ENCODE data around the gene SENP2. TPM values are rescaled to one million over a fixed set of nuclear protein-coding genes. Genes with fewer than 3 reads are reported as not detected.

Gene SENP2
- total and polyA plus RNA-seq, 9 of the 15 experiments (the other 6 are each of a cell fraction or from before 2014, with no cell fraction given), result 11.8 to 67.1 (median 41.1) TPM

DNA sequence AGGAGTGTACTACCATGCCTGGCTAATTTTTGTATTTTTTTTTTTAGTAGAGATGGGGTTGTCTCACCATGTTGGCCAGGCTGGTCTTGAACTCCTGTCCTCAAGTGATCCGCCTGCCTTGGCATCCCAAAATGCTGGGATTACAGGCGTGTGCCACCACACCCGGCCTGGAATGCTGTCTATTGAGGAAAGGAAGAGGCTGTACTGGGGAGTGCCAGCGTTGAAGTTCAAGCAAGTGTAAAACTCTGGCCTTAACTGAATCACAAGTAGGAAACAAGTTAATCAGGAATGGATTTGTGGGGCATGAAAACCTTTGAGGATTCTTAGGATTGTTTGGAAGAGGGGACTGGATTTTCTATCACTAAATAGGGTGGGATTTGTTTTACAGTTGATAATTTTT is 1.4 kb upstream of the SENP2 start (continued):
- TF ChIP-seq, protein P1, sequence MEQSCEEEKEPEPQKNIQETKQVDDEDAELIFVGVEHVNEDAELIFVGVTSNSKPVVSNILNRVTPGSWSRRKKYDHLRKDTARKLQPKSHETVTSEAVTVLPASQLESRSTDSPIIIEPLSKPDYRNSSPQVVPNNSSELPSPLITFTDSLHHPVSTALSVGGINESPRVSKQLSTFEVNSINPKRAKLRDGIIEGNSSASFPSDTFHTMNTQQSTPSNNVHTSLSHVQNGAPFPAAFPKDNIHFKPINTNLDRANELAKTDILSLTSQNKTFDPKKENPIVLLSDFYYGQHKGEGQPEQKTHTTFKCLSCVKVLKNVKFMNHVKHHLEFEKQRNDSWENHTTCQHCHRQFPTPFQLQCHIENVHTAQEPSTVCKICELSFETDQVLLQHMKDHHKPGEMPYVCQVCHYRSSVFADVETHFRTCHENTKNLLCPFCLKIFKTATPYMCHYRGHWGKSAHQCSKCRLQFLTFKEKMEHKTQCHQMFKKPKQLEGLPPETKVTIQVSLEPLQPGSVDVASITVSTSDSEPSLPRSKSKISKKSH (CRISPR knock-in tag; IDR thresholded peaks at IDR 0.05), result no peak
- TF ChIP-seq PYGO2 (tag; IDR thresholded peaks at IDR 0.05), result no peak
- TF ChIP-seq ZNF507 (tag; conservative IDR thresholded peaks at IDR 0.05), result no peak
- no peak for TF ChIP-seq IRF2 (CRISPR knock-in tag; IDR thresholded peaks at IDR 0.05)

- in situ Hi-C loops (cut with MboI), result no loop called here
- H3K4me3 ChIP-seq, result peak overlapping the region; percentile 62
- FAIRE-seq, result no peak
- 0 out of 3 replicates have a peak, but pooled peaks cover 2% of the 10 kb centered on the region for H3K36me3 ChIP-seq (ENCODE audit: control insufficient read depth, insufficient read depth, low read length)
- 7% methylated on average over 9 of the region's 9 CpGs for WGBS (ENCODE audit: insufficient coverage, low coverage, missing lambda C conversion rate)
- H3K9ac ChIP-seq (ENCODE audit: insufficient read depth in 1 of 2, low read depth in 2 of 2, low read length in 2 of 2), result peak overlapping the region; percentile 72; a peak in 3 of 4 replicates
- H4K20me1 ChIP-seq (replicated peaks; ENCODE audit: control insufficient read depth, insufficient read depth, low read length), result no peaks in the 10 kb centered on the region
- peak overlapping the region; percentile 99 for H2AFZ ChIP-seq (ENCODE audit: low read depth, low read length)
- H3K9me1 ChIP-seq (ENCODE audit: control insufficient read depth, insufficient read depth, low read length), result no peaks in the 10 kb centered on the region
- ChIA-PET POLR2A (interaction anchor here (0.6 to 1.9 kb wide), 11 partner anchors 11 to 328 kb away, joined by 3 to 12 read pairs (median 4); no protein-coding TSS in a partner anchor), CTCF (ENCODE audit: low intra/inter-chr PET ratio) (no interaction called here)
- H3K9me3 ChIP-seq (replicated peaks; ENCODE audit: control insufficient read depth, insufficient read depth, low read depth, low read length), result no peaks in the 10 kb centered on the region
- peak overlapping the region; percentile 95 for H3K4me2 ChIP-seq (ENCODE audit: insufficient read depth, low read length)
- peak overlapping the region; percentile 85 for H3K27ac ChIP-seq (ENCODE audit: extremely low read depth, low read depth, low read length)
- peaks cover 28% of the 10 kb centered on the region for H3K79me2 ChIP-seq (ENCODE audit: control insufficient read depth, insufficient read depth, low read length)
- TSS peak; percentile 98 for BruUV-seq (replicated peaks)
- no peak for DNase-seq (ENCODE audit: extremely low read depth in 1 of 4, low spot score in 3 of 4)
- no peak for ATAC-seq
- intact Hi-C loops (cut with micrococcal nuclease), result no loop called here
- no peaks in the 10 kb centered on the region for H3K27me3 ChIP-seq (ENCODE audit: control insufficient read depth in 2 of 2, insufficient read depth in 2 of 2, low read length in 2 of 2)
- H3K4me1 ChIP-seq (replicated peaks in 1 of 2; ENCODE audit: control insufficient read depth in 2 of 2, insufficient read depth in 2 of 2, low read length in 2 of 2), result peaks cover 8 to 12% of the 10 kb centered on the region in 2 experiments; a peak in 3 of 5 replicates
- no peak for TF ChIP-seq EZH2 (IDR thresholded peaks at IDR 0.05; ENCODE audit: borderline replicate concordance, low read depth, low read length)
- TF ChIP-seq, protein P2, sequence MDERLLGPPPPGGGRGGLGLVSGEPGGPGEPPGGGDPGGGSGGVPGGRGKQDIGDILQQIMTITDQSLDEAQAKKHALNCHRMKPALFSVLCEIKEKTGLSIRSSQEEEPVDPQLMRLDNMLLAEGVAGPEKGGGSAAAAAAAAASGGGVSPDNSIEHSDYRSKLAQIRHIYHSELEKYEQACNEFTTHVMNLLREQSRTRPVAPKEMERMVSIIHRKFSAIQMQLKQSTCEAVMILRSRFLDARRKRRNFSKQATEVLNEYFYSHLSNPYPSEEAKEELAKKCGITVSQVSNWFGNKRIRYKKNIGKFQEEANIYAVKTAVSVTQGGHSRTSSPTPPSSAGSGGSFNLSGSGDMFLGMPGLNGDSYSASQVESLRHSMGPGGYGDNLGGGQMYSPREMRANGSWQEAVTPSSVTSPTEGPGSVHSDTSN (CRISPR knock-in tag; IDR thresholded peaks at IDR 0.05; ENCODE audit: low read depth), result no peak
- TF ChIP-seq, protein P2 (tag; conservative IDR thresholded peaks at IDR 0.05; ENCODE audit: low read depth), result no peak
- TF ChIP-seq FOXO4 (CRISPR knock-in tag; IDR thresholded peaks at IDR 0.05), result no peak
- no peak for TF ChIP-seq ZNF655 (CRISPR knock-in tag; IDR thresholded peaks at IDR 0.05)
- TF ChIP-seq RBM39 (optimal IDR thresholded peaks at IDR 0.05; ENCODE audit: low read depth, low read length), result no peak
- TF ChIP-seq, protein P3, sequence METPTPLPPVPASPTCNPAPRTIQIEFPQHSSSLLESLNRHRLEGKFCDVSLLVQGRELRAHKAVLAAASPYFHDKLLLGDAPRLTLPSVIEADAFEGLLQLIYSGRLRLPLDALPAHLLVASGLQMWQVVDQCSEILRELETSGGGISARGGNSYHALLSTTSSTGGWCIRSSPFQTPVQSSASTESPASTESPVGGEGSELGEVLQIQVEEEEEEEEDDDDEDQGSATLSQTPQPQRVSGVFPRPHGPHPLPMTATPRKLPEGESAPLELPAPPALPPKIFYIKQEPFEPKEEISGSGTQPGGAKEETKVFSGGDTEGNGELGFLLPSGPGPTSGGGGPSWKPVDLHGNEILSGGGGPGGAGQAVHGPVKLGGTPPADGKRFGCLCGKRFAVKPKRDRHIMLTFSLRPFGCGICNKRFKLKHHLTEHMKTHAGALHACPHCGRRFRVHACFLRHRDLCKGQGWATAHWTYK (CRISPR knock-in tag; IDR thresholded peaks at IDR 0.05), result no peak
- 0 out of 2 replicates have a peak, but pooled peaks have one; percentile 31 for TF ChIP-seq ZNF253 (CRISPR knock-in tag; conservative IDR thresholded peaks at IDR 0.05)
These were observed 607 bp upstream of the SENP2 start for GRCh38 chr3:185585518-185585858.
